OCI-LY3 (cell line): ENCODE results near the gene NDUFA13.

Experiments used
- CTCF ChIP-seq: fragments of 200-600, 300-600 bp; sonication (generic); IDR thresholded peaks from 2 replicates; pipeline ENCODE4 v1.5.1; 2014; ENCODE audit warnings: antibody characterized with exemption, low read length, low read depth
- EZH2phosphoT487 ChIP-seq: fragments of 200-600 bp; shearing (Covaris generic); IDR thresholded peaks from 2 replicates; pipeline ENCODE4 v1.6.1; 2018; ENCODE audit warnings: antibody characterized with exemption, mixed run types, low read depth

DNA sequence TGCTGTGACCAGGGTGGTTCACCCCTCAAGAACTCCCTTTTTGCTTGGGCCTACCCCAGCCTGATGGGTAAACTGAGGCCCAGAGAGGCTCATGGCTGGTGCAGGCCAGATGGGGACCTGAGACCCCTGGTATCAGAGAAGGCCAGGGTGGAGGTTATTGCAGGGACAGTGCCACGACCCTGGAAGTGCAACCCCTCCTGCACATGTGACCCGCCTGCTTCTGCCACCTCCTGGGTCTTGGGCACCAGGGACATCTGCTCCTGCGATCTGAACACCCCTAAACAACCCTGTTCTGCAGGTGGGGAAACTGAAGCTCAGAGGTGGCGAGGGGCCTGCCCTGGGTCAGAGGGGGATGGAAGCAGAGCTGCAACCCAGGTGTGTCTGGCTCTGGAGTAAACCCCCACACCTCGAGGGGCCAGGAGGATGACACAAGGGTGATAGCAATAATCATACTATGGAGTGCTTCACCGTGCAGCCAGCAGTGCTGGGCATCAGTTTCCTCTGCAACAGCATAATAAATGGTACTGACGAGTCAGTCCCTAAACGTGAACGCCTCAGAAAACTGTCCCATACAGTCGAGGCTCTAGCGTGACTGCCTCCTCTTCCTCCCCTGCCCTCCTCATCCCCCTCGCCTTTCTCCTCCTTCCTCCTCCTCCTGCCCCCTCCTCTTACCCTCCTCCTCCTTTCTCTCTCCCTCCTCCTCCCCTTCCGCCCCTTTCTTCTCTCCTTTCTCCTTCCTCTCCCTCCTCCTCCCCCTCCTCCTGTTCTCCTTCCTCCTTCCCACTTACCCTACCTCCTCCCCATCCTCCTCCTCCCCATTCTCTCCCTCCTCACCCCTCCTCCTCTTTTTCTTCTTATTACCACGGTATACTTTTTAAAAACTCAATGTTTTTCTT lies 17.0 kb downstream of the NDUFA13 start:
- no peak for TF ChIP-seq CTCF
- TF ChIP-seq EZH2phosphoT487: no peak
